DOHH2 (cell line): Measurements from ENCODE around the gene PXDC1.
"Not testable (repeated sequence)": the region's sequence is repeated elsewhere in the genome, so short reads cannot be mapped to it uniquely, and the experiment has no call there.

Source experiments
- H3F3A ChIP-seq: fragments of 200-600 bp; sonication (generic), shearing (Covaris generic); 2 replicates; pipeline ENCODE4 v1.6.0; 2016; ENCODE audit warnings: antibody characterized with exemption, mild to moderate bottlenecking; ENCODE audit not compliant: control insufficient read depth, insufficient read depth
- H3K27ac ChIP-seq: fragments of 200-600 bp; sonication (generic); 2 replicates; pipeline ENCODE4 v1.5.1; 2014; ENCODE audit warnings: low read depth, mild to moderate bottlenecking, low read length, moderate library complexity
- H3K27me3 ChIP-seq: fragments of 200-600 bp; sonication (generic); 2 replicates; pipeline ENCODE4 v1.6.1; 2014; ENCODE audit warnings: mild to moderate bottlenecking, low read length, mixed read lengths; ENCODE audit not compliant: control insufficient read depth
- H3K36me3 ChIP-seq: fragments of 200-600 bp; sonication (generic); 2 replicates; pipeline ENCODE4 v1.6.1; 2014; ENCODE audit warnings: mild to moderate bottlenecking, low read length, moderate library complexity, mixed read lengths; ENCODE audit not compliant: control insufficient read depth
- H3K4me1 ChIP-seq: fragments of 200-600 bp; sonication (generic); 2 replicates; pipeline ENCODE4 v1.6.1; 2014; ENCODE audit warnings: mild to moderate bottlenecking, low read length, mixed read lengths; ENCODE audit not compliant: control insufficient read depth
- H3K4me2 ChIP-seq: fragments of 200-600 bp; sonication (generic); 2 replicates; pipeline ENCODE4 v1.6.0; 2014; ENCODE audit warnings: mild to moderate bottlenecking, low read length, moderate library complexity
- H3K4me3 ChIP-seq: fragments of 200-600 bp; sonication (generic); 2 replicates; pipeline ENCODE4 v1.5.1; 2014; ENCODE audit warnings: mild to moderate bottlenecking, low read length, mixed read lengths
- H3K79me2 ChIP-seq: fragments of 200-600 bp; sonication (generic); 2 replicates; pipeline ENCODE4 v1.6.1; 2014; ENCODE audit warnings: mild to moderate bottlenecking, low read length, mixed read lengths; ENCODE audit not compliant: control insufficient read depth
- H3K9me2 ChIP-seq: fragments of 200-600 bp; sonication (generic); replicated peaks from 2 replicates; pipeline ENCODE4 v1.6.1; 2014; ENCODE audit warnings: mild to moderate bottlenecking, low read length, mixed read lengths; ENCODE audit not compliant: control insufficient read depth
- H3K9me3 ChIP-seq: fragments of 200-600 bp; sonication (generic); 2 replicates; pipeline ENCODE4 v1.6.1; 2014; ENCODE audit warnings: antibody characterized with exemption, low read length, mixed read lengths; ENCODE audit not compliant: control insufficient read depth, insufficient read depth
- H4K20me1 ChIP-seq: fragments of 200-600 bp; sonication (generic); 2 replicates; pipeline ENCODE4 v1.6.0; 2014; ENCODE audit warnings: low read depth, mild to moderate bottlenecking, antibody characterized with exemption, low read length, moderate library complexity; ENCODE audit not compliant: control insufficient read depth, insufficient read depth

Gene PXDC1

GRCh38 chr6:3677351-3677750 lies 74.2 kb downstream of the PXDC1 start:
- H3K36me3 ChIP-seq, H3K79me2 ChIP-seq: not testable (repeated sequence)

More at GRCh38 chr6:3677351-3677750, 74.2 kb downstream of the PXDC1 start:
- not testable (repeated sequence) for H3K4me3 ChIP-seq, H3K9me3 ChIP-seq, H3K9me2 ChIP-seq, H3K27ac ChIP-seq, H3K4me2 ChIP-seq, H3F3A ChIP-seq, H4K20me1 ChIP-seq, H3K27me3 ChIP-seq, H3K4me1 ChIP-seq
